GM19455 (cell line): ENCODE results near the gene GALNT16.

Experiments
- ATAC-seq: cut with Tn5 transposase; IDR thresholded peaks from one replicate; pipeline ENCODE4 v1.9.1; 2021; ENCODE audit not compliant: unreplicated experiment

The GALNT16 gene

DNA sequence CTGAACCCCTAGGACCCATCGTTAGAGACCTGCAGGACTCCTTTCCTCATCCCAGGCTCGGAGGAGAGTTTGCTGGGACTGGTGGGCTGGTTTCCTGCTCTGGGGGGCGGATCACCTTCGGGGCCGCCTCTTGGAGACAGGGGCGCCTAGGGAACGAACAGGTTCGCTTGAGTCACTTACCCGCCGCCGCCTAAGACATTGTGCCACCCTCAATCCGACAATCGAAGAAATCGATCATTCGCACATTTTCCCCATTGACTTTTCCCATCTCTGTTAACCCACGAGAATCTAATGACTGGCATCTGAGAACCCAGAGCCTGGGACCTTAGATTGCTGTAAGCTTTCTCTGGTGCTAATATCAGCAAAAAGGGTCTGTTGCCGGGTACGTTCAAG lies 138.9 kb downstream of the GALNT16 start:
- peak; percentile 21 for ATAC-seq

DNA sequence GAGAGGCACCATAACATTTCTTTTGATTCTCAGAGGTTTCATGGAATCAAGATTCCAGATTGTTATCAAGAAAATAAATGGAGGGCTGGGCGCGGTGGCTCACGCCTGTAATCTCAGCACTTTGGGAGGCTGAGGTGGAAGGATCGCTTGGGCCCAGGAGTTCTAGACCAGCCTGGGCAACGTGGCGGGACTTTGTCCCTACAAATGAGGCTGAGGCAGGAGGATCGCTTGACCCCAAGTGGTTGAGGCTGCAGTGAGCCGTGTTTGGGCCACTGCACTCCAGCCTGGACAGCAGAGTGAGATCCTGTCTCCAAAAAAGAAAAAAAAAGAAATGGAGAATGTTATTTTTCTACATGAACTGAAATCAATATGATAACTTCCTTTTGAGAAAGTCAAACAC lies 139.8 kb downstream of the GALNT16 start:
- no peak for ATAC-seq

DNA sequence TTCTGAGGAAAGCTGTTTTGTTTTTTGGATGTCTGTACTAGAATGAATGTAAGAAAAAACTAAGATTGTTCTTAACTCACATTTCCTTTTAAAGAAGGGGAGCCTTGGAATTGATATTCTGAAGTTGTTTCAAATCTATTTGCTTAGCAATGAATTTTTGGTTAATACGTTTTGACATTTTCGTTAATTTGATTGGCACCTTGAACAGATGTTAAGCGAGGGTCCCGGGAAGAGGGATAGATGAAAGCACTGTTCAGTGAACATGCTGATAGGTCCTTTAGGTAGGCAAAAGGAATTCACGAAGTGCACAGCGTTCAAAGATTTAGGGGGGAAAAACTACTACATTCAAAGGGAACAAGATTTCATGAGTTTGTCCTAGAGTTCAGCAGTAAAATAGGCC lies 140.2 kb downstream of the GALNT16 start:
- ATAC-seq: no peak

DNA sequence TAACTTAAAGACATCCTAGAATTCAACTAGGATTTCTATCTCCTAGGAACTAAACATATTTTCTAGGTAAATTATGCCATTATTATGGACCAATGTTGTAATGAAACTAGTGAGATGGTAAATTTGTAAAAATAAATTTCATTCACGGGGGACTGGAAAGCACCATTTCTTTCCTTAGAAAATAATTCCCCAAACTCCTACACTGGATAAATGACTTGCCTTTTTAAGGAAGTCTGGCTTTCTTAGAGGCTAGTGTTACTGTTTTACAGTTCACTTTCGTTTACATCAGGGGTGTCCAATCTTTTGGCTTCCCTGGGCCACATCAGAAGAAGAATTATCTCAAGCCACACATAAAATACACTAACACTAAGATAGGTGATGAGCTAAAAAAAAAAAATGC lies 141.9 kb downstream of the GALNT16 start:
- no peak for ATAC-seq

DNA sequence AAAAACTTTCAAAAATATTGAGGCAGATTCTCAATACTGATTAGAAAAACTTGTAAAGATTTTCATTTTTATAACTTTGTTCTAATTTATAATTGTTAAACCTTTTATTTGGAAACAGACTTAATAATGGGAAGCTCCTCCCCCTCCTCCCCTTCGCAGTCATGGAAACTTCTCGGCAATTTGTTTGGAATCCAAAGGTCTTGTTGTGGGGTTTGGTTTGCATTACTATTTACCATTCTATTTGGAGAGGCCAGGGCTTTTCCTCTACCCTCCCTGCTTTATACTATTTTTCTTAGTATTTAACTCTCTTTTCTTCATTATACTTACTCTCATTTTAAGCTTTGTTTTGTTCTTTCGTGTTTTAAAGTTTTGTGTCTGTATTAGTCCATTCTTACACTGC lies 144.5 kb downstream of the GALNT16 start:
- ATAC-seq: no peak

DNA sequence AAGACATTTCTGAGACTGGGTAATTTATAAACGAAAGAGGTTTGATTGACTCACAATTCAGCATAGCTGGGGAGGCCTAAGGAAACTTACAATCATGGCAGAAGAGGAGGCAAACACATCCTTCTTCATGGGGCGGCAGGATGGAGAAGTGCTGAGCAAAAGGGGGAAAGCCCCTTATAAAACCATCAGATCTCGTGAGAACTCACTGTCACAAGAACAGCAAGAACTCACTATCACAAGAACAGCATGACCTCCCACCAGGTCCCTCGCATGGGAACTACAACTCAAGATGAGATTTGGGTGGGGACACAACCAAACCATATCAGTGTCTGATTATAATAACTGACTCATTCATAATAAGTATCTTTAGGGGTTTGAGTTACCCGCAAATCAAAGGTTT lies 144.9 kb downstream of the GALNT16 start:
- no peak for ATAC-seq

DNA sequence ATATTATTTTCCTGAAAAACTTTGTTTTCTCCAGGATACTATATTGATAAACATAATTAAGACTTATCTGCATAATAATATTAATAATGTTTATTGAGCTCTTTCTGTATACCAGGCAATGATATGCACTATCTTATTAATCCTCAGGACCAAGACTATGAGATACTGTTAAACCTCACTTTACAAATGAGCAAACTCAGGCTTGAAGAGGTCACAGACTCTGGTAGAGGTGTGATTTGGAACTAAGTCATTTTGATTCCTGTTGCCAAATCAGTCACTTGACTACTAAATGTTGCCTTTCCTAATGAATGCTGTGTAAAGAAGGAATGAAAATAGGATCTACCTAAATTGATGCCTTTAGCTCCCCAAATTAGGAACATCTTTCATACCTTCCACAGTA lies 145.8 kb downstream of the GALNT16 start:
- no peak for ATAC-seq
